ENCODE measurements around the gene TSPEAR.
"Not testable (repeated sequence)": the region's sequence is repeated elsewhere in the genome, so short reads cannot be mapped to it uniquely, and the experiment has no call there.

TSPEAR gene

DNA sequence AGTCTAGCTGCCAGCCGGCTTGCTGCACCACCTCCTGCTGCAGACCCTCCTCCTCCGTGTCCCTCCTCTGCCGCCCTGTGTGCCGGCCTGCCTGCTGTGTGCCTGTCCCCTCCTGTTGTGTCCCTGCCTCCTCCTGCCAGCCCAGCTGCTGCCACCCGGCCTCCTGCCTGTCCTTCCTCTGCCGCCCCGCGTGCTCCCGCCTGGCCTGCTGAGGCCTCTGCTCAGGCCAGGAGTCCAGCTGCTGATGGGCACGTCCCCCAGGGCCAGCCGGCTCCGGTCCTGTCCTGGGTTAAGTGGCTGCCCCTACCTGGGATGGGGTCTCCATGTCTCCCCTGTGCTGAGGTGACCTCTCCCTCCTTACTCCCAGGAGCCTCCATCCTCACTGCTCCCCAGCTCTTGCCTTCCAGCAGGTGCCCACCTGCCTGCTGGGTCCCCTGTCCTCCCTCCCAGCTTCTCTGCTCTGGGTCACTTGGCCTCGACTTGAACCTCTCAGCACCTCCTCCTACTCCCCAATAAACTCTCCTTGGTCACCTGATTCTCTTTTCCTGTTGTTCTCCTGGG is 98.6 kb downstream of the TSPEAR start:
- in situ Hi-C loops (cut with MboI; ENCODE audit: low sequenced_read_pairs): no loop called here

DNA sequence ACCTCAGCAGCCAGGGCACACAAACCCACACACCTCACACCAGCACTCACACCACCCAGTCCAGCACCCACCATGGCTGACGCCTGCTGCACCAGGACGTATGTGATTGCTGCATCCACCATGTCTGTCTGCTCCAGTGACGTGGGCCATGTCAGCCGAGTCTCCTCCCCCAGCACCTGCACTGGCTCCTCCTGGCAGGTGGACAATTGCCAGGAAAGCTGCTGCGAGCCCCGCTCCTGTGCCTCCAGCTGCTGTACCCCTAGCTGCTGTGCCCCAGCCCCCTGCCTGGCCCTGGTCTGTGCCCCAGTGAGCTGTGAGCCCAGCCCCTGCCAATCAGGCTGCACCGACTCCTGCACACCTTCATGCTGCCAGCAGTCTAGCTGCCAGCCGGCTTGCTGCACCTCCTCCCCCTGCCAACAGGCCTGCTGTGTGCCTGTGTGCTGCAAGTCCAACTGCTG is 99.3 kb downstream of the TSPEAR start, which contains the start of gene KRTAP10-8:
TSS of gene KRTAP10-8 (plus strand) at position 51 of the 458 bp plus-strand sequence. CDS start at position 73, 22 bp downstream.
- in situ Hi-C loops (cut with MboI; ENCODE audit: low sequenced_read_pairs): no loop called here

DNA sequence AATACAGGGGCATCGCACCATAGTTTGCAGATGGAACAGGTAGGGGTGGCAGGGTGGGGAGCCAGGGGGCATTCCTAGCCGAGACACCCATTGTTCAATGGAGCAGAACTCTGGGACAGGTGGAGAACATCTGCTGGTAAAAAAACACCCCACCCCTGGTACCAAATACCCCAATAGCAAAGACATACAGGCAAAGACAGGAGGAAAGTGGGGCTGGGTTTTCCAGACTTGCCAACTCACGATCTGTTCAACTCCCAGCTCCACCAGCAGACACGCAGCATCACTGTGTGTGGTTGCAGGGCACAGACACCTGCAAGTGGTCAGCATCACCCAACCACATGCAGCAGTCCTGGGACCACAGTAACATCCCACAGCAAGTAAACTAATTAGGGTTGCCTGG is 99.8 kb downstream of the TSPEAR start:
- in situ Hi-C loops (cut with MboI; ENCODE audit: low sequenced_read_pairs): no loop called here

DNA sequence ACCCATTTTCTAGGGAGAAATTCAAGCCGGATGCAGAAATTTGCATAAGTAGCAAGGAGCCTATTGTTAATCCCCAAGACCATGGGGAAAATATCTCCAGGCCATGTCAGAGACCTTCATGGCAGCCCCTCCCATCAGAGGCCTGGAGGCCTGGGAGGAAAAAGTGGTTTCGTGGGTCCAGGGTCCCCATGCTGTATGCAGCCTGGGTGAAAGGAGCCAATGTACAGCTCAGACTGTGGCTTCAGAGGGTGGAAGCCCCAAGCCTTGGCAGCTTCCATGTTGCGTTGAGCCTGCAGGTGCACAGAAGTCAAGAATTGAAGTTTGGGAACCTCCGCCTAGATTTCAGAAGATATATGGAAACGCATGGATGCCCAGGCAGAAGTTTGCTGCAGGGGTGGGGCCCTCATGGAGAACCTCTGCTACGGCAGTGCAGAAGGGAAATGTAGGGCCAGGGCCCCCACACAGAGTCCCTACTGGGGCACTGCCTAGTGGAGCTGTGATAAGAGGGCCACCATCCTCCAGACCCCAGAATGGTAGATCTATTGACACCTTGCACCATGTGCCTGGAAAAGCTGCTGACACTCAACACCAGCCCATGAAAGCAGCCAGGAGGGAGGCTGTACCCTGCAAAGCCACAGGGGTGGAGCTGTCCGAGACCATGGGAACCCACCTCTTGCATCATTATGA is 101.1 kb downstream of the TSPEAR start:
- in situ Hi-C loops (cut with MboI; ENCODE audit: low sequenced_read_pairs): not testable (repeated sequence)

DNA sequence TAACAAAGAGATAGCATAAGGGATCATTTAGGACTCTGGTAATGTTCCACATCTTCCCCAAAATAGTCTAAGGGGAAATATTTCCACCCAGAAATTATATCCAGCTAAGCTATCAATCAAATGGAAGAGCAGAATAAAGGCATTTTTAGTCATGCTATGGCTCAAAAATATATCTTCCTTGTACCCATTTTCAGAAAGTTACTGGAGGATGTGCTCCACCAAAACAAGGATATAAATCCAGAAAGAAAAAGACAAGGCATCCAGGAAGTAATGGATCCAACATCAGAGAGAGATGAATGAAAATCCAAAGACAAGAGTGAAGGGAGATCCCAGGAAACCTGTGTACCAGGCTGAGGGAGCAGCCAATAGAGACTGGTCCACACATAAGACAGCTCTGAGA is 102.2 kb downstream of the TSPEAR start:
- in situ Hi-C loops (cut with MboI; ENCODE audit: low sequenced_read_pairs): no loop called here

DNA sequence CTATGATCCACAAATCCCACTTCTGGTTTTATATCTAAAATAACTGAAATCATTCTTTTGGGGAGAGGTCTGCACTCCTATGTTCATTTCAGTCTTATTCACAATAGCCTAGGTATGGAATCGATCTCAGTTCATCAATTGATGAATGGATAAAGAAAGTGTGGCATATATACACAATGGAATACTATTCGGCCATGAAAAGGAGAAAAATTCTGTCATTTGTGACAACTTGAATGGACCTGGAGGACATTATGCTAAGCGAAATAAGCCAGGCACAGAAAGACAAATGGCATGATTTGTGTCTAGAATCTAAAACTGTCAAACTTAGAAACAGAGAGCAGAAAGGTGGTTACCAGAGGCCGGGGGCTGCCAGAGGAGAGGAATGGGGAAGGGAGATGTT is 104.9 kb downstream of the TSPEAR start:
- in situ Hi-C loops (cut with MboI; ENCODE audit: low sequenced_read_pairs): no loop called here

DNA sequence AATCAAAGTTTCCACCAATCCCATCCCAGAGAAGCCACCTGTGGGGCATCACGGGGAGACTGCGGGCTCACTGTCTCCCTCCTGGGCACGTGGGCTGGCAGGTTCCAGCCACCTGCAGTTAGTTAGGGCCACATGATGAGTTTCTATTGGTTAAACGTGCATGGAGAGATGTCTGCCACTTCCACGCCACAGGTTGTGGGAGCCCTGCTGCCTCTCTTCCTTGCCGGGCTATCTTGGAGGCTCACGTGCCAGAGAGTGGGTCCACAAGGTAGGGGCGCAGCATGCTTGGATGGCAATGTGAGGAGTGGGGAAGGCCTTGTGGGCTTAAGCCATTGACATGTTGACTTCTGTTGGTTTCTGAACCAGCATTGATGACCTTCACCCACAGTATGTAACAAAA is 107.5 kb downstream of the TSPEAR start:
- in situ Hi-C loops (cut with MboI; ENCODE audit: low sequenced_read_pairs): no loop called here

DNA sequence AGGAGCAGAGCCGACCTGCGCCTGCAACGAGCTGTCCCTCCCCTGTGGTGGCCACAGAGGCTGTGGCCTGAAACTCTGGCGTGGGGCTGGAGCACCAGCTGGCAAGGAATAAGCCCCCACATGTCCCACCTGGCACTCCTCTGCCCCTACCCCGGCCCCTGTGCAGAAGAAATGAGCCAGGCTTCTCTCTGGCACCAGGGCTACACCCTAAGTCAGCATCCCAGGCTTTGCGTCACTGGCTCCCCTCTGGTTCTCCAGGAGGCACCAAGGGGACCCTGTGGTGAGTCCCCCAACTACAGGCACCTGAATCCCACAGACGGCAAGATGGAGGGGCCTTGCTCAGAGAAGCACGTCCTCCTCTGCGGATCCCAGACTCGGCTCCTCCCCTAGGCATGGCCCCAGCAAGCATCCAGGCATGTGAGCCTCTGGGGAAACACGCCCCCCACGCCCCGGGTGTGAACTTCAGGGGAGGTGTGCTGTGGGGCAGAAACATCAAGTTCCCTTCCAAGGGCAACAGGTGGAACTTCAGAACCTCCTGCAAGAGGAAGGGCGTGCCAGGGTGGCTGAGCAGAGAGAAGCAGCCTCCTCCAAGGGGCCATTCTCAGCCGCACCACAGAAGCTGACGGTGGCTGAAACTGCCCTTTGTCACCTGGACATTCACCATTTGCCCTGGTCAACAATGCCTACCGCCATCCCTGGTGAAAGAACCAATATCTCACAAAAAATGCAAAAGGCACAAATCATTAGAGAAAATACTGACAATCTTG is 108.1 kb downstream of the TSPEAR start:
- in situ Hi-C loops (cut with MboI; ENCODE audit: low sequenced_read_pairs): no loop called here

DNA sequence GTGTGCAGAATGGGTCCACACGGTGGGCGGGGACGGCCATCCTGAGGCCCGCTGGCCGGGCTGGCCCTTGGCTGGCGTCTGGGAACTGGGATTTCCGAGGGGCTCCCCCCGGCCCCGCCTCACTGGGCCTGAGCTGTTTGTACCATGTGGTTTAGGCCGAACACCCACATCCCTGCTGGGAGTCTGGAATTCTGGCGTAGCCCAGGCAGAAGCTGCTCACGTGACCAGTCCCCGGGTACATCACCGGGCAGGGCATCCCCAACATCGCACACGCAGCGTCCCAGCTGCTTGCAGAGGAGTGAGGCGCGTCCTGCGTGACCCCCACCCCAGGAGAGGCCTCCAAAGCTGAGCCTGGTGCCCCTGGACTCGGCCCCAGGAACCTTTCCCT is 108.9 kb downstream of the TSPEAR start:
- in situ Hi-C loops (cut with MboI; ENCODE audit: low sequenced_read_pairs): no loop called here

DNA sequence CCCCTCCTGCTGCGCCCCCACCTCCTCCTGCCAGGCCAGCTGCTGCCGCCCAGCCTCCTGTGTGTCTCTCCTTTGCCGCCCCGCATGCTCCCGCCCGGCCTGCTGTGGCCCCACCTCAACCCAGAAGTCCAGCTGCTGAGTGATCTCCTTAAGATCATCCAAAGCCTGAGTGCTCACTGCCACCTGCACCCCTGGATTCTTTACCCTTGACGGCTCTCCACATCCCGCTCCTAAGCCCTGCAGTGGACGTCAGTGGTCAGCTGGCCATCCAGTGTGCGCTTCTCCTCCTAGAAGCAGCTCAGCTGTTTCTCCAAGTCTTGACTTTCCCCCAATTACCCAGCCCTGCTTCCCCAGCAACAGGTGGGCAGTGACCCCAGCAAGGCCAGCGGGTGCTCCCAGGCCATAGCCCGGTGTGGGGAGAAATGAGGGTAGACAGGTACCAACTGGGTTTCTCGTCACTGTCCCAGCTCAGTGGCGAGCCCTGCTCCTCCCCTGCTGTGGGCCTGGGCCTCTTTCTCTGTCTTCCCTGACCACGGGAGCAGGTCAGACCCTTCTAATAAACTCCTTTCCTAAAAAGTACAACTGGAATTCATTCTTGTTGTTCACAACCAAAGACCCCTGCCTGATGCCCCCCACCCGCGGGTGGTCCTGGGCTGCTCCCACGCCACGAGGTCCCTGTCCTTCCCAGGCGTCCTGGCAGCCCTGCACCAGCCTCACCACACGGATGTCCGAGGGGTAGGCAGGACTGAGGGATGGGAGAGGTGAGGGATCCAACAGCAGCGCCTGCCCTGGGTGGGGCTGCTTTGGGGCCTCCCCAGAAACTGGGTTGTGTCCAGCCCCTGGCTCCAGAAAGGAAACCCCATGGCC is 109.5 kb downstream of the TSPEAR start:
- in situ Hi-C loops (cut with MboI; ENCODE audit: low sequenced_read_pairs): no loop called here

DNA sequence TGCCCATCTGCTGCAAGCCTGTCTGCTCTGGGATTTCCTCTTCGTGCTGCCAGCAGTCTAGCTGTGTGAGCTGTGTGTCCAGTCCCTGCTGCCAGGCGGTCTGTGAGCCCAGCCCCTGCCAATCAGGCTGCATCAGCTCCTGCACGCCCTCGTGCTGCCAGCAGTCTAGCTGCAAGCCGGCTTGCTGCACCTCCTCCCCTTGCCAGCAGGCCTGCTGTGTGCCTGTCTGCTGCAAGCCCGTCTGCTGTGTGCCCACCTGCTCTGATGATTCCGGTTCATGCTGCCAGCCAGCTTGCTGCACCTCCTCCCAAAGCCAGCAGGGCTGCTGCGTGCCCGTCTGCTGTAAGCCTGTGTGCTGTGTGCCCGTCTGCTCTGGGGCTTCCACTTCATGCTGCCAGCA is 110.3 kb downstream of the TSPEAR start:
- in situ Hi-C loops (cut with MboI; ENCODE audit: low sequenced_read_pairs): not testable (repeated sequence)

DNA sequence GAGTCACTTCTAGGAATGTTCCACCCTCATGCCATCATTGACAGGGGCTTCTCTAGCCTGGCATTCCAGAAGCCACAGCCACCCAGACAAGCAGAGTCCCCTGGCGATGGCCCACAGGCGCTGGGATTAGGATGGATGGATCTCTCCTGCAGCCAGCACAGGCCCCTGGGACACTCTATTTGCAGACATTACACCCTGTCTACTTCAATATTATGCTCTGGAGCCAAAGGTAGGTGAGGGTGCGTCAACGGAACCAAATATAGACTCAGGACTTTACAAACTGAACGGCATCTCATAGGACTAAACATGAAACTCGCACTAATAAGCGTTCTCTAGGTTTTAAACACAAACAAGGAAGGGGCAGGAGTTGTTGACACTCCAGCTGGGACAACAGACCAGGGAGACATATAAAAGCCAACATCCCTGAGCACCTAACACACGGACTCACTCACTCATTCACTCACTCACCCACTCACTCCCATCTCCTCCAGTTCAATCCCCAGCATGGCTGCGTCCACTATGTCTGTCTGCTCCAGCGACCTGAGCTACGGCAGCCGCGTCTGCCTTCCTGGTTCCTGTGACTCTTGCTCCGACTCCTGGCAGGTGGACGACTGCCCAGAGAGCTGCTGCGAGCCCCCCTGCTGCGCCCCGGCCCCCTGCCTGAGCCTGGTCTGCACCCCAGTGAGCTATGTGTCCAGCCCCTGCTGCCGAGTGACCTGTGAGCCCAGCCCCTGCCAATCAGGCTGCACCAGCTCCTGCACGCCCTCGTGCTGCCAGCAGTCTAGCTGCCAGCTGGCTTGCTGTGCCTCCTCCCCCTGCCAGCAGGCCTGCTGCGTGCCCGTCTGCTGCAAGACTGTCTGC is 111.0 kb downstream of the TSPEAR start, which contains the start of gene KRTAP10-7:
TSS of gene KRTAP10-7 (plus strand) at position 480 of the 861 bp plus-strand sequence. CDS start at position 505, 25 bp downstream.
- in situ Hi-C loops (cut with MboI; ENCODE audit: low sequenced_read_pairs): not testable (repeated sequence)

DNA sequence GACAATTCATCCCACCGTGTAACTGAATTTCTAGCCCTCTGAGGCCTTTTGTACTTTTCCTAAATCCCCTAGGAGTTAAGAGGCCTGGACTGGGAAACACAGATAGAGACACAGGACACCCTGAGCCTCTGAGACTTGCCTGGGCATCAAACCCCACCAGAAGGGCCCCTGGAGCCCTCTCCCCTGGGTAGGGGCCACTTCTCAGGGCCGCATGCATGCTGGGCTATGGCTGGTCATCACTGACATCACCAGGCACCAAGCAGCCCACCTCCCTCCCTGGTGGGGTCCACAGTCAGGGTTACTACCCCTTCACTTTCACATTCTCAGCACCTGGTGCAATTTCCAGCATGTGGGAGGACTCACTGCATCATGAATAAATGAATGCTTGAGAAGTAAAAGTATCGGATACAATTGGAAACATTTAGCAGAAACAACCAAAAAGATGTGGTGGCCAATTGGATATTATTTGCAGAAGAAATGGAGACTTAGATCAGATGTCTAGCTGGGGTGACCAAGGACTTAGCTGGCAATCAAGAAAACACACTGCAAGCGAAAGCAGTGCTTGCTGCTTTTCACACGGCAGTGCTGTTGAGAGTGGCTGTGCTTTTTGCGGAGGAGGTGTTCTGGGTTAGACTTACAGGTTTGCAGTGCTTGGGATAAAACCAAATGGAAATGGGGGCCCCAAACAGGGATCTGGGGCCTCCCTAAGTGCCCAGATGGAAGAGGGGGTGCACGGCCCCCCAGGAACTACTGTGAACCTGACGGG is 111.9 kb downstream of the TSPEAR start:
- in situ Hi-C loops (cut with MboI; ENCODE audit: low sequenced_read_pairs): no loop called here

DNA sequence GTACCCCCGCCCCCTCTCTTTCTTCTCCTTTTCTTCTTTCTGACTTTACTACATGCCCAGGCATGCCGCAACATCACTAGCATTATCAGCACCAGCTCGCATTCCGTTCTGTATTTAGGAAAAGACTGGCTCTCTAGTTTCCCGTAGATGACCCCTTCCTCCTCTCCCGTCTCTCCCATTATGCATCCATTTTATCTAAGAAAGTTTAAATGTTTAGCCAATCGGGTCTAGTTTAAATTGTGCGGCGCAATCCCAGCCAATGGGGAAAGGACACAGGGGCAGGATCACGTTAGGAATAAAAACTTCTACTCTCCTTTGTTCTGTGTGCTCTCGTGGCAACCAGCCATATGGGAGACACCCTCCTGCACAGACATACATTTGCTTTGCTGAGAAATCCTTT is 113.3 kb downstream of the TSPEAR start:
- in situ Hi-C loops (cut with MboI; ENCODE audit: low sequenced_read_pairs): no loop called here

DNA sequence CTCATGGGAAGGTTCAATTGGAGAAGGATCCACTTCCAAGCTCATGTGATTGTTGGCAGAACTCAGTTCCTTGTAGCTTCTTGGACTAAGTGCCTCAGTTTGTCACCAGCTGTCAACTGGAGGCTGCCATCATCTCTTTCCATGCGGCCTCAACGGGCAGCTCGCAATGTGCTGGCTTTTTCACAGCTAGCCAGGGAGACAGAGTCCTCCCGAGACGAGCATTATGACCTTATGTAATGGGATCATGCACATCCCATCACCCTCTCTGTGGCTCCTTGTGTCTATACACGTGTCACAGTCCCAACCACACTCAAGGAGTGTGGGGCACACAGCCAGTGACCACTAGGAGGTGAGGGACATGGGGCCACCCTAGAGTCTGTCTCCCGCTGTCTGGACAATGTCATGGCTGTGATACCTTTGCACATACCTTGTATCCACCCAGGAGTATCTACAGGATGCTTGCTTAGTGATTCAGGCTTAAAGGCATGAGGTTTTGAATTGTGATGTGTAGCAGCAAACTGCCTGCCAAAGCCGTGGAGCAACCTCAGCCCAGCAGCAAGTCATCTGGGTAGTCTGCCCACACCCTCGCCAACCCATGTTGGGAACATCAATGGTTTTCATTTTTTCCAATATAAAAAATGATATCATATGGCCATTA is 115.2 kb downstream of the TSPEAR start:
- in situ Hi-C loops (cut with MboI; ENCODE audit: low sequenced_read_pairs): no loop called here

DNA sequence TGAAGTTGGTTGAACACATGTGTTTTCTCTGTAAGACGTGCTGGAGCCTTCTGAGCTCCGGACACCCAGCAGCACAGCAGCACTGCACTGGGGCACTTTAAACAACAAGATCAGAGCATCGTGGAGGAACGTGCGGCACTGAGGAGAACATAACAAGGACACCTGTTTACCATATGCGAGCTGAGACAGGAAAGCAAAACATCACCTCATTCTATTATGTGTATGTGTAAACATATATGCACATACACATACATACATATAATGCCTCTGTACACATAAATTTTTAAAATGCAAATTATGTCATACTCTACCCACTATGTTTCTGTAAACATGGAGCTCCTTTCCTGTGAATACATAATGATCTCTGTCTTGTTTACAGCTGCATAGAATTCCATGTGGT is 115.8 kb downstream of the TSPEAR start:
- in situ Hi-C loops (cut with MboI; ENCODE audit: low sequenced_read_pairs): no loop called here

DNA sequence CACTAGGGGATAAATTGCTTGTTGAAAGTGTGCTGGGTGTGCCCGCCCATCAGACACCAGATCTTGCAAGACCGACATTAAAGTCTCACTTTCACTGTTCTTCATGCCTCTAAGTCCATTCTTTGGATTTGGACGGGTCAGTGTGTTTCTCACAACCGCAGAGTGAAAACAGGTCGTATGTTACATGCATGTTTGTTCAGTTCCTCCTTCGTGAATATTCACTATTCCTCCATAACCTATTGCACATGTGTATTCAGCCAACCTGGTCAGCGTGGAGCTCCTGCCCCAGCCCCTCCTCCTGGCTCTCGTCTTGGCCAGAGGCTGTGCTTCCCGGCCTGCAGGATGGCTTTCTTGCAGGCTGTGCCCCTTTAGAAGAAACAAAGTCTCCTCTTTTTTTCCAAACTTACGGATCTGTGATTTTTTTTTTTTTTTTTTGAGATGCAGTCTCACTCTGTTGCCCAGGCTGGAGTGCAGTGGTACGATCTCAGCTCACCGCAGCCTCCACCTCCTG is 116.9 kb downstream of the TSPEAR start:
- in situ Hi-C loops (cut with MboI; ENCODE audit: low sequenced_read_pairs): no loop called here

DNA sequence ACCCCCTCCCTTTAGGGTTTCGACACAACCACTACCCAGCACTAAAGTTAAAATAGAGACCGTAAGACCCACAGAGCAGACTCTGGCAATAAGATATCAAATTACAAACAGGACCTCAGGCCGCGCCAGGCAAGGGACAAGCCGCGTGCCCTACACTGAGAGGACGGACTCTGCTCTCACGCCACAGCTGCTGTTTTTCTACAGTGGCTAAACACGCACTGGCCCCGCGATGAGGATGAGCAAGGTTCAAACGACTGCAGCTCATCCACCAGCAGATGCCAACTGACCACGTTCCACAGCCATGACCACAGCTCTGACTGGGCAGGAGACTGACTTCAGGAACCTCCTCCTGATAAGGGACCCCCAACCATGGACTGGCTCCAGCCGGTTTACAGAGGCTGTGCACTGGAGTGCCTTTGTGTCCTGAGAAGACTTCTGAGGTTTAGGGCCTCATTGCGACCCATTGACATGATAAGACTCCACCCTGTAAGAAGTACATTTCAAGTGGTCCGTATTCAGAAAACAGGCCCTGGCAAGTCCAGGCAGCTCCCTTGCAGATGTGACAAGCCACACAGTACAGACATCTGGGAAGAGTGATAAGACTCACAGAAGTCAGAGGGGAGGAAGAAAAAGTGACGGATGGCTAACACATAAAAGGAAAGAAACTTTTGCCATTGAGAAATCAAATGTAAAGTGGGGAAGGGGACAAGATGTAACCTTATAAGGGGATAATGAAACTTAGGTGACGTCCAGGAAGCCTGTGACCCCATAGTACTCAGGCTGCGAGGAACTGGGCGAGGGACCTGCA is 117.6 kb downstream of the TSPEAR start:
- in situ Hi-C loops (cut with MboI; ENCODE audit: low sequenced_read_pairs): no loop called here

All from hTERT RPE-1 (cell line).